Head of caudate nucleus (tissue), 42 donors: ENCODE measurements around the gene CMTM3.
A peak's percentile ranks its signal among the peaks of the same experiment; 100 is the strongest.

ENCODE experiments used
- DNase-seq, 42 donors: peaks; one replicate each; pipeline versions ENCODE4 v3.0.0 to v3.0.0-alpha.2; 2020 to 2021; ENCODE audit warnings: mixed read lengths in 7 of 42
- intact Hi-C: fragments of 100-400 bp; cut with DNase I; formaldehyde crosslinking; loops from one replicate; pipeline ENCODE4 v1.15.0; 2022

The CMTM3 gene

GRCh38 chr16:66650707-66651473 lies 46.4 kb downstream of the CMTM3 start:
- intact Hi-C loops, result no loop called here

GRCh38 chr16:66651474-66651765 lies 46.9 kb downstream of the CMTM3 start:
- DNase-seq, result no peak
- intact Hi-C loops, result no loop called here

More at GRCh38 chr16:66650707-66651473, 46.4 kb downstream of the CMTM3 start:
- peak; percentile 62 to 96 (median 88) for DNase-seq

- intact Hi-C loops, result no loop called here
- DNase-seq, result peak in 2 of 42 donors; percentile 4 to 30
These were observed 47.5 kb downstream of the CMTM3 start for GRCh38 chr16:66651965-66652364.

GRCh38 chr16:66652661-66653360 lies 48.3 kb downstream of the CMTM3 start:
- intact Hi-C loops, result no loop called here

GRCh38 chr16:66653581-66654350 lies 49.3 kb downstream of the CMTM3 start:
- intact Hi-C loops, result no loop called here
- DNase-seq, result no peak

More at GRCh38 chr16:66652661-66653360, 48.3 kb downstream of the CMTM3 start:
- DNase-seq, result no peak

- intact Hi-C loops, result no loop called here
- DNase-seq, result no peak
These were observed 52.0 kb downstream of the CMTM3 start for GRCh38 chr16:66656547-66656946.

- no peak for DNase-seq
- intact Hi-C loops, result no loop called here
These were observed 53.8 kb downstream of the CMTM3 start for GRCh38 chr16:66658143-66658859.

- intact Hi-C loops, result no loop called here
These were observed 54.3 kb downstream of the CMTM3 start for GRCh38 chr16:66658860-66659190.

GRCh38 chr16:66660422-66661209 lies 56.1 kb downstream of the CMTM3 start:
- intact Hi-C loops, result loop anchor here (10.0 kb wide), 1 partner anchor 74 kb away; no protein-coding TSS in a partner anchor
- peak; percentile 51 to 85 (median 70) for DNase-seq

More at GRCh38 chr16:66658860-66659190, 54.3 kb downstream of the CMTM3 start:
- peak in 24 of 42 donors; percentile 28 to 83 (median 53) for DNase-seq

- DNase-seq, result no peak
- intact Hi-C loops, result loop anchor here (10.0 kb wide), 1 partner anchor 74 kb away; no protein-coding TSS in a partner anchor
These were observed 56.7 kb downstream of the CMTM3 start for GRCh38 chr16:66661210-66661560.

- peak in 5 of 42 donors; percentile 16 to 56 (median 38) for DNase-seq
- intact Hi-C loops, result loop anchor here (10.0 kb wide), 1 partner anchor 73 kb away; no protein-coding TSS in a partner anchor
These were observed 57.3 kb downstream of the CMTM3 start for GRCh38 chr16:66661671-66662346.

GRCh38 chr16:66662445-66663194 lies 58.1 kb downstream of the CMTM3 start:
- intact Hi-C loops, result loop anchor here (10.0 kb wide), 1 partner anchor 72 kb away; no protein-coding TSS in a partner anchor
- peak in 26 of 42 donors; percentile 19 to 80 (median 53) for DNase-seq
